ENCODE data around the gene PHYH. TPM values are rescaled to one million over a fixed set of nuclear protein-coding genes. Genes with fewer than 3 reads are reported as not detected.

The PHYH gene
- total RNA-seq, 1 experiment from 2014 or later: 52.3 TPM

DNA sequence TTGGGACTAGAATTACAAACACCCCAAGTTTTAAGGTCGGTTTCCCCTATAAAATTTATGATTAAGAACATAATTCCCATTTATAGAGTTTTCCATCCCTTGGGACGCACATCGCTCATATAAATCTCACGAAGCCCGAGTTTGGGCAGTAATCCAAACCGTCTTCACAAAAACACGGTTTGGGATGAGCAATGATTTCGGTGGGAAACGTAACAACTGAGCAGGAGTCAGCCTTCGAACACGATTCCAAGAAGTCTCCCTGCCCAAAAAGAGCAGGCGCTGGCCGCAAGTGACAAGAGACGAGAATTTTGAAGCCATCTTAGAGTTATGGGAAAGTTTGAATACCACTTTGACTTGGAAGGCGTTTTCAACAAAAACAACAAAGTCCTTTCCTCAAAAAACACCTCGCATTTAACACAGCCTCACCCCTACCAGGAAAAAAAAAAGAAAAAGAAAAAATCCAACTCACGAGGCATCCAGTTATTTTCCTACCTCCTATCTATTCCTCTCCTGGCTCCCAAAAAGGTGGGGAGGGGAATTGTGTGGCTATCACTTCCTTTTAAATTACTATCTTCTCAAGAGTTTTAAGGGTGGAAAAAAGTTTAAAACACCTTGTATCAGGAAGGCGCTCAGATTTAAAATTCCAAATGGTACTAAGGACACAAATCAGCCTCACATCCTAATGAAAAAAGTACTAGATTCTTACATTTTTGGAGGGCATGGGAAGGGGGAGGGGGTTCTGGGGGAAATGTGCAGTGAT is 46.6 kb upstream of the PHYH start:
- peaks cover 51% of the 10 kb centered on the region for H3K36me3 Mint-ChIP-seq (ENCODE audit: insufficient read depth, unreplicated experiment)
- ChIA-PET CTCF (no interaction called here), POLR2A (no interaction called here)
- Histone ChIP-seq H3K36me3 (ENCODE audit: control insufficient read depth, insufficient read depth, low read length) (peaks cover 3% of the 10 kb centered on the region; the same call in 1 of the 2 replicates), H3K4me1 (peaks cover 14% of the 10 kb centered on the region; the same call in 1 of the 2 replicates), H3K27me3 (replicated peaks; ENCODE audit: control insufficient read depth, insufficient read depth, low read length) (no peaks in the 10 kb centered on the region), H3K4me3 (ENCODE audit: low read depth, low read length) (peak overlapping the region; percentile 39), H3K9me3 (no peaks in the 10 kb centered on the region)
- peak overlapping the region; percentile 80 for H3K4me3 Mint-ChIP-seq (ENCODE audit: unreplicated experiment)
- peak in 1 of 2 experiments; percentile 5 for TF ChIP-seq CTCF (IDR thresholded peaks at IDR 0.05; ENCODE audit: insufficient read depth in 1 of 2, low read depth in 1 of 2, low read length in 1 of 2, severe bottlenecking in 1 of 2, unreplicated experiment in 1 of 2)
- TSS peak; percentile 56 for BruUV-seq (replicated peaks)
- intact Hi-C loops (cut with micrococcal nuclease; ENCODE audit: unreplicated experiment): loop anchor here (2.0 kb wide), 1 partner anchor 46 kb away; the partner anchor contains the start of gene PHYH
- no peak for DNase-seq
- H3K4me1 Mint-ChIP-seq (ENCODE audit: low read depth, unreplicated experiment): peaks cover 17% of the 10 kb centered on the region
- H3K27ac Mint-ChIP-seq (ENCODE audit: unreplicated experiment): peak overlapping the region; percentile 79
- H3K27me3 Mint-ChIP-seq (ENCODE audit: insufficient read depth, unreplicated experiment): peaks cover 2% of the 10 kb centered on the region
- H3K9me3 Mint-ChIP-seq (ENCODE audit: unreplicated experiment): no peaks in the 10 kb centered on the region

DNA sequence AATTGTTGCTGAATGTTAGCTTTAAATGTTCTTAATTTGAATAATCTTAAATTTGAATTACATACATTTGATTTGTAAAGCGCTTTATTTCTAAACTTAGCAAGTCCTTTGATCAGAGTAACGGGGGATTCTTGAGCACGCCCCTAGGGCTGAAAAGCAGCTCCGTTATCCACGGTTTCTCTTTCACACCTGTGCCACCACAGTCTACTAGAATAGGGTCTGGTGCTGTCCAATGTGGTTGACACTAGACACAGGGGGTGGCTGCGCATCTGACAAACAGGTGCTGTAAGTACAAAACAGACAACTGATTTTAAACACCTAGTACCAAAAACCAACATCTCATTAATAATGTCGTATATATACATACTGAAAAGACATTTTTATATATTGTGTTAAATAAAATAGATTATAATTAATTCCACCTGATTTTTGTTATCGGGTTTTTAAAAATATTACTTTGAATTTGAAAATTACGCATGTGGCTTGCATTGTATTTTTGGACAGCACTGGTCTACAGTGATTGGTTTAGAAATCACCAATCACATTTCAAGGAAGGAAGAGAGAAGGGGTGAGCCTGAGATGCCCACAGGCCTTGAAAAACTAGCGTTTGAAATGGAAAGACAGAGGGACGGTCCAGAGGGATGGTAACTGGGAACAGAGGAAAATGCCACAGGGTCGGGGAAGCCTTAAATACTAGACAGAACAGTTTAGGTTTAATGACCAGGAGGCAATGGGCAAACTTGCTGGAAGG is 40.9 kb upstream of the PHYH start:
- TF ChIP-seq CTCF (IDR thresholded peaks at IDR 0.05; ENCODE audit: insufficient read depth in 1 of 2, low read depth in 1 of 2, low read length in 1 of 2, severe bottlenecking in 1 of 2, unreplicated experiment in 1 of 2): no peak
- intact Hi-C loops (cut with micrococcal nuclease; ENCODE audit: unreplicated experiment): no loop called here
- Mint-ChIP-seq H3K36me3 (ENCODE audit: insufficient read depth, unreplicated experiment) (peaks cover 74% of the 10 kb centered on the region), H3K4me1 (ENCODE audit: low read depth, unreplicated experiment) (peaks cover 14% of the 10 kb centered on the region), H3K4me3 (ENCODE audit: unreplicated experiment) (no peak overlapping the region), H3K27ac (ENCODE audit: unreplicated experiment) (no peak overlapping the region), H3K27me3 (ENCODE audit: insufficient read depth, unreplicated experiment) (no peaks in the 10 kb centered on the region), H3K9me3 (ENCODE audit: unreplicated experiment) (no peaks in the 10 kb centered on the region)
- no TSS peak for BruUV-seq (replicated peaks)
- ChIA-PET CTCF (no interaction called here), POLR2A (no interaction called here)
- H3K36me3 ChIP-seq (ENCODE audit: control insufficient read depth, insufficient read depth, low read length): peaks cover 7% of the 10 kb centered on the region; the same call in 1 of the 2 replicates
- H3K4me1 ChIP-seq: no peaks in the 10 kb centered on the region
- no peak for DNase-seq
- H3K27me3 ChIP-seq (replicated peaks; ENCODE audit: control insufficient read depth, insufficient read depth, low read length): no peaks in the 10 kb centered on the region
- H3K4me3 ChIP-seq (ENCODE audit: low read depth, low read length): no peak overlapping the region
- no peaks in the 10 kb centered on the region for H3K9me3 ChIP-seq

DNA sequence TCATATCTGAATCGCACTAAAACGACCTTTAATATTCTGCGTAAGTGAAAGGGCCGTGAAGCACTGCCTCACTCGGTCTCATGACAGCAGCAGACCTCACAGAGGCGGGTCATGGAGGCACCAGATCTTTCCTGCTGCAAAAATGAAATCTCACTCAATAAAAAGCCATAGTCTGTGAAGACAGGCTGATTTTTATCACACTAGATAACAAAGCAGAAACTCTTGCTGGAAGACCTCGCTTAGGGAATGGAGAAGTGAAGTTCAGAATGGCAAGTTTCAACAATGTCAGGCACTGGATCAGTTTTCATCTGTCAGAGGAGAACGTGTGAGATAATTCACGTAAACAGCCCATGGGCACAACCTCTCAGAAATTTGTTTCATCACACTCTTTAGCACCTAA is 40.2 kb upstream of the PHYH start:
- no peak overlapping the region for H3K4me3 ChIP-seq (ENCODE audit: low read depth, low read length)
- no peaks in the 10 kb centered on the region for H3K4me1 ChIP-seq
- BruUV-seq (replicated peaks): no TSS peak
- POLR2A ChIA-PET: no interaction called here
- no peaks in the 10 kb centered on the region for H3K9me3 Mint-ChIP-seq (ENCODE audit: unreplicated experiment)
- H3K36me3 Mint-ChIP-seq (ENCODE audit: insufficient read depth, unreplicated experiment): peaks cover 71% of the 10 kb centered on the region
- intact Hi-C loops (cut with micrococcal nuclease; ENCODE audit: unreplicated experiment): no loop called here
- H3K4me1 Mint-ChIP-seq (ENCODE audit: low read depth, unreplicated experiment): peaks cover 14% of the 10 kb centered on the region
- H3K9me3 ChIP-seq: no peaks in the 10 kb centered on the region
- no peak for DNase-seq
- H3K27me3 Mint-ChIP-seq (ENCODE audit: insufficient read depth, unreplicated experiment): no peaks in the 10 kb centered on the region
- peaks cover 6% of the 10 kb centered on the region; the same call in 1 of the 2 replicates for H3K36me3 ChIP-seq (ENCODE audit: control insufficient read depth, insufficient read depth, low read length)
- CTCF ChIA-PET: no interaction called here
- no peak overlapping the region for H3K4me3 Mint-ChIP-seq (ENCODE audit: unreplicated experiment)
- H3K27me3 ChIP-seq (replicated peaks; ENCODE audit: control insufficient read depth, insufficient read depth, low read length): no peaks in the 10 kb centered on the region
- TF ChIP-seq CTCF (IDR thresholded peaks at IDR 0.05; ENCODE audit: insufficient read depth in 1 of 2, low read depth in 1 of 2, low read length in 1 of 2, severe bottlenecking in 1 of 2, unreplicated experiment in 1 of 2): no peak
- H3K27ac Mint-ChIP-seq (ENCODE audit: unreplicated experiment): no peak overlapping the region

All from Caco-2 (cell line).